Osteoblast (primary cell): ENCODE results near the gene SMIM36. TPM values are rescaled to one million over a fixed set of nuclear protein-coding genes. Genes with fewer than 3 reads are reported as not detected.

ENCODE experiments used
- DNase-seq: peaks from one replicate; pipeline ENCODE4 v3.0.0; 2011; ENCODE audit warnings: low spot score, mixed read lengths; ENCODE audit not compliant: insufficient read length; ENCODE audit errors: missing footprints
- H2AFZ ChIP-seq: 2 replicates; pipeline ENCODE4 v1.6.0; 2011; ENCODE audit warnings: mild to moderate bottlenecking, low read length
- H3K27ac ChIP-seq: 2 replicates; pipeline ENCODE4 v1.5.1; 2011; ENCODE audit warnings: mild to moderate bottlenecking, low read depth, low read length, moderate library complexity
- H3K27me3 ChIP-seq: 2 replicates; pipeline ENCODE4 v1.6.0; 2012; ENCODE audit warnings: mild to moderate bottlenecking, control low read depth, inconsistent platforms, low read length, moderate library complexity; ENCODE audit not compliant: insufficient read depth
- H3K36me3 ChIP-seq: 2 replicates; pipeline ENCODE4 v1.5.1; 2011; ENCODE audit warnings: mild to moderate bottlenecking, low read length, control low read depth, moderate library complexity; ENCODE audit not compliant: insufficient read depth
- H3K4me1 ChIP-seq: 2 replicates; pipeline ENCODE4 v1.5.1; 2011; ENCODE audit warnings: mild to moderate bottlenecking, low read length, control low read depth, moderate library complexity; ENCODE audit not compliant: insufficient read depth
- H3K4me2 ChIP-seq: 2 replicates; pipeline ENCODE4 v1.6.0; 2011; ENCODE audit warnings: mild to moderate bottlenecking, low read length; ENCODE audit not compliant: insufficient read depth
- H3K4me3 ChIP-seq: fragments of 200-600 bp; sonication (generic); 3 replicates; pipeline ENCODE4 v1.5.1; 2012; ENCODE audit warnings: mild to moderate bottlenecking, low read length, inconsistent platforms; ENCODE audit not compliant: insufficient read depth
- H3K79me2 ChIP-seq: 2 replicates; pipeline ENCODE4 v1.6.0; 2012; ENCODE audit warnings: mild to moderate bottlenecking, low read length, control low read depth, inconsistent platforms; ENCODE audit not compliant: insufficient read depth
- H3K9me3 ChIP-seq: 2 replicates; pipeline ENCODE4 v1.5.1; 2011; ENCODE audit warnings: low read depth, low read length, control low read depth
- H4K20me1 ChIP-seq: 2 replicates; pipeline ENCODE4 v1.6.0; 2012; ENCODE audit warnings: mild to moderate bottlenecking, low read length, control low read depth; ENCODE audit not compliant: insufficient read depth
- total RNA-seq: library from RNA; depleted of rRNA; stranded (reverse); fragments of >200 nt; gene quantifications from 2 replicates; pipeline ENCODE4 v1.2.3, GENCODE V29; 2012
- TF ChIP-seq, protein P1 (sequence below): IDR thresholded peaks from 2 replicates; pipeline ENCODE4 v1.5.1; 2011; ENCODE audit warnings: mild to moderate bottlenecking, low read depth, low read length, moderate library complexity; ENCODE audit errors: extremely low read depth

SMIM36 gene
- total RNA-seq, 1 donor = not detected

DNA sequence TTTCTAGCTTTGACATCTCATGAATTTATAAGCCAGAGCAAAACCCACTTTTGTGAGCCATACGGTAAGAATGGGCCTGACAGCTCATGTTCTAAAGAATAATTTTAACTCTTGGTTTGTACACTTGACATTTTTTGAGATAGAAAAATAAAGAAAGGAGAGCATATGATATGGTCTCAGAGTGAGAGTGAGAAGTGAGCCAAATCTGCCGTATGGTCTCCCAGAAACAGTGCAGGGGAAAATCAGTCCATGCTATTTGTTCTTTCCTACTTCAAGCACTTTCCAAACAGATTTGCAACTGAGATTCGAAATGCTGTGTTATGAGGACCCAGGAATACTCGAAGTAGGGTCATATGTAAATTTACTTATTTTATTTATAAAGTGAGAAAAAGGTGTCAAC lies 20.9 kb downstream of the SMIM36 start:
- Histone ChIP-seq H4K20me1 (no peaks in the 10 kb centered on the region), H3K79me2 (no peaks in the 10 kb centered on the region)
- no peak for DNase-seq

DNA sequence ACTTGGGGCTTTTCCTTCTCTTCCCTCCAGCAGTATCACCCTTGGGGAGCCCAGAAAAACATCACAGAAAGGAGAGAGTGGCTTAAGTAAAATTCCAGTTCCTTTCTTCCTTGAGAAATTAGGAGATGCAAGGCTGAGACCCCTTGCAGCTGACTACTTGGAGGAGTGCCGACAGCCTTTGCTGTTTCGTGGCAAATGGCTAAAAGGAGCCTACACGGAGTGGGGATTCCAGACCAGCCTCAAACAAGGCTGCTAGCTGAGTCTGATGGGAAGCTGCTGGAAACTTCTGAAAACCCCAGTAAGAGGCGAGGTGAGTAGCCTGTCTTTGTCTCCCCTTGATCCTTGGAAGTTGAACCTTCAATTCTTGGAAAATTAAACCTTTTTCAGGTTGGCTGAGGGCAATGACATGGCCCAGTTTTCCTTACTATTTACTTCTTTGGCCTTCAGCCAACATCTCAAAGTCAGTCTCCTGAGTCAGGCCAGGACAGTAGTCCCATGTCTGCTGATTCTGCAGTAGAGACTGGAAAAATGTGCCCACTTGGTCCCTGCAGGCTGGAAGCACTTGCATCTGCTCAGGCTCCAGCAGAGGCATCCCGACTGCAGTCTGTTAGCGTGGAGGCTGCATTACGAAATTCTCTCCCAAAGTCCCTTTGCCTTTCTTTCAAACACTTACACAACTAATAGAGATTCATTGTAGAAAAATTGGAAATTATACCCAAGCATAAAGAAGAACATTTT lies 23.4 kb downstream of the SMIM36 start:
- Histone ChIP-seq H3K79me2 (no peaks in the 10 kb centered on the region), H3K27ac (no peak overlapping the region), H3K36me3 (no peaks in the 10 kb centered on the region), H3K4me3 (no peak overlapping the region), H3K4me1 (no peaks in the 10 kb centered on the region), H4K20me1 (no peaks in the 10 kb centered on the region), H3K27me3 (peaks cover 3% of the 10 kb centered on the region), H3K4me2 (no peak overlapping the region), H3K9me3 (no peaks in the 10 kb centered on the region), H2AFZ (no peak overlapping the region)
- DNase-seq = no peak
- TF ChIP-seq, protein P1, sequence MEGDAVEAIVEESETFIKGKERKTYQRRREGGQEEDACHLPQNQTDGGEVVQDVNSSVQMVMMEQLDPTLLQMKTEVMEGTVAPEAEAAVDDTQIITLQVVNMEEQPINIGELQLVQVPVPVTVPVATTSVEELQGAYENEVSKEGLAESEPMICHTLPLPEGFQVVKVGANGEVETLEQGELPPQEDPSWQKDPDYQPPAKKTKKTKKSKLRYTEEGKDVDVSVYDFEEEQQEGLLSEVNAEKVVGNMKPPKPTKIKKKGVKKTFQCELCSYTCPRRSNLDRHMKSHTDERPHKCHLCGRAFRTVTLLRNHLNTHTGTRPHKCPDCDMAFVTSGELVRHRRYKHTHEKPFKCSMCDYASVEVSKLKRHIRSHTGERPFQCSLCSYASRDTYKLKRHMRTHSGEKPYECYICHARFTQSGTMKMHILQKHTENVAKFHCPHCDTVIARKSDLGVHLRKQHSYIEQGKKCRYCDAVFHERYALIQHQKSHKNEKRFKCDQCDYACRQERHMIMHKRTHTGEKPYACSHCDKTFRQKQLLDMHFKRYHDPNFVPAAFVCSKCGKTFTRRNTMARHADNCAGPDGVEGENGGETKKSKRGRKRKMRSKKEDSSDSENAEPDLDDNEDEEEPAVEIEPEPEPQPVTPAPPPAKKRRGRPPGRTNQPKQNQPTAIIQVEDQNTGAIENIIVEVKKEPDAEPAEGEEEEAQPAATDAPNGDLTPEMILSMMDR = no peak

More for the DNA sequence above, 20.9 kb downstream of the SMIM36 start:
- H3K4me2 ChIP-seq = no peak overlapping the region
- no peak overlapping the region for H2AFZ ChIP-seq
- H3K4me1 ChIP-seq = no peaks in the 10 kb centered on the region
- H3K27me3 ChIP-seq = peaks cover 3% of the 10 kb centered on the region
- no peaks in the 10 kb centered on the region for H3K36me3 ChIP-seq
- no peaks in the 10 kb centered on the region for H3K9me3 ChIP-seq
- TF ChIP-seq, protein P1 = no peak
- H3K4me3 ChIP-seq = no peak overlapping the region
- H3K27ac ChIP-seq = no peak overlapping the region

DNA sequence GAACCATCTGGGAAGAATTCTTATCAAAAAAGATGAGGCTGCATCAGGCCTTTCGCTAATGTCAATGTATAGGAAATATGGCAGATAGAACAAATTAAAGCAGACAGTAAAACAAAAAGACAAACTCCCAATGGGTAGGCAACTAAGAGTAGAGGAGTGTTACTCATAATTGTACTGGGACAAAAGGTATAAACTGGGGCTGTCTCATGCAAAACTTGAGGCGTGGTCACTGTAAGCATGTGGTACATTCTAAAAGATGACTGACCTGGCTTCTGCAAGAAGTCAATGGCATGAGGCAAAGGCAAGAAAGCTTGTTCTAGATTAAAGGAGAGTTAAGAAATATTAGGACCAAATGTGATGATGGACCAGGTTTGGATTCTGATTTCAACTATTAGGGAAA lies 26.7 kb downstream of the SMIM36 start:
- Histone ChIP-seq H4K20me1 (no peaks in the 10 kb centered on the region), H3K4me3 (no peak overlapping the region), H3K9me3 (no peaks in the 10 kb centered on the region), H3K36me3 (no peaks in the 10 kb centered on the region), H3K27ac (no peak overlapping the region), H2AFZ (no peak overlapping the region), H3K4me1 (no peaks in the 10 kb centered on the region), H3K27me3 (no peaks in the 10 kb centered on the region), H3K4me2 (no peak overlapping the region), H3K79me2 (no peaks in the 10 kb centered on the region)
- TF ChIP-seq, protein P1 = no peak
- no peak for DNase-seq

DNA sequence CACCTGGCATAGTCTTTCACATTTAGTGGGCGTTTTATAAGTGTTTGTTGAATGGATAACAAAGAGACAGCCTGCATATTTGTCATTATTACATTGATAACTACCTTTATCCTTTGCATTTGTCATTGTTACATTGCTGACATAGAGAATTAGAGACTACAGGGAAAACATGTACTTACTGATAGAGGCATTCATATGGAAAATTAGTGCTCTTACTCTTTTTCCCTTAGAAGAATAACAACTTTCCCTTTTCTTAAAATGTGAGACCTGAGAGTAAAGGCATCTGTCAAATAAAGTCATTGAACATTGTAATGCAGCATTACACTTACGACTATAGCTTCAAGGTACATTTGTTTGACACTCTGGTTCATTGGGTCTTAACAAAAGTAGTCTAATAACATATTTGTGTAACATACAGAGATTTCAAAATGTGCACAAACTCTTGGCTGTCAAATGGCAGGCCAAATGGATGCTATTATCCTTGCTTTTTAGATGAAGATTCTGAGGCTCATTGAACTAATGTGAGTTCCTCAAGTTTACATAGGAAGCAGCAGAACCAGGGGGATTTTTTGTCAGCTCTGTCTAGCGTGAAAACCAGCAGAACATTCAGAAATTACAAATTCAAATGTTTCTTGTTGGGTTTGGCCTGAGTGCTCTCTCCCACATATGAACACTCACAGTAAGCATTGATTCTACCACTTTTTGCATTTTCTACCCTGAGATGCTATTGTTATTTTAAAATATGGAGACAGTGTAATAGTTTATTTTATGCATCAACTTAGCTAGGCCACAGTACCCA lies 28.5 kb downstream of the SMIM36 start:
- Histone ChIP-seq H3K79me2 (no peaks in the 10 kb centered on the region), H3K36me3 (no peaks in the 10 kb centered on the region), H3K4me2 (no peak overlapping the region), H3K4me1 (no peaks in the 10 kb centered on the region), H4K20me1 (no peaks in the 10 kb centered on the region), H3K27me3 (no peaks in the 10 kb centered on the region), H3K4me3 (no peak overlapping the region), H2AFZ (no peak overlapping the region), H3K9me3 (no peaks in the 10 kb centered on the region), H3K27ac (no peak overlapping the region)
- TF ChIP-seq, protein P1 = no peak
- no peak for DNase-seq
